H1 (cell line): Measurements from ENCODE around the gene DBNL. TPM values are rescaled to one million over a fixed set of nuclear protein-coding genes. Genes with fewer than 3 reads are reported as not detected.

Source experiments
- CTCF ChIA-PET: fragments of 300-600 bp; sonication (Branson Sonifier 250); formaldehyde crosslinking; loops from one replicate; lab custom pipeline; 2021; ENCODE audit not compliant: partially characterized antibody; lab: Charles Lee
- POLR2A ChIA-PET: fragments of 300-600 bp; sonication (Branson Sonifier 250); formaldehyde crosslinking; loops from one replicate; lab custom pipeline; 2021; ENCODE audit warnings: inconsistent platforms; ENCODE audit not compliant: partially characterized antibody; lab: Charles Lee
- DNase-seq, 2 experiments: peaks; one replicate each; pipeline versions ENCODE4 v3.0.0 to v3.0.0-alpha.2; 2010 to 2022; ENCODE audit warnings: low spot score in 2 of 2, low read depth in 1 of 2, mixed read lengths in 1 of 2
- FAIRE-seq: peaks from 2 replicates; lab custom pipeline; 2011; peaks lifted over from hg19 to GRCh38; lab: Jason Lieb, UNC
- H2AFZ ChIP-seq: 2 replicates; pipeline ENCODE4 v1.8.1; 2012; ENCODE audit warnings: low read length, inconsistent platforms
- H2AK5ac ChIP-seq: 2 replicates; pipeline ENCODE4 v1.6.1; 2013; ENCODE audit warnings: low read depth, low read length
- H2BK120ac ChIP-seq: replicated peaks from 2 replicates; pipeline ENCODE3; 2013; ENCODE audit warnings: low read depth, low read length, inconsistent platforms
- H2BK12ac ChIP-seq: 2 replicates; pipeline ENCODE4 v1.6.1; 2013; ENCODE audit warnings: low read depth, low read length
- H2BK15ac ChIP-seq: 2 replicates; pipeline ENCODE4 v1.6.1; 2013; ENCODE audit warnings: low read length
- H2BK20ac ChIP-seq: 2 replicates; pipeline ENCODE4 v1.6.1; 2013; ENCODE audit warnings: low read length
- H2BK5ac ChIP-seq: 2 replicates; pipeline ENCODE4 v1.6.1; 2013; ENCODE audit warnings: low read depth, low read length
- H3K14ac ChIP-seq: 2 replicates; pipeline ENCODE4 v1.6.1; 2013; ENCODE audit warnings: inconsistent platforms; ENCODE audit not compliant: insufficient read length
- H3K18ac ChIP-seq: 2 replicates; pipeline ENCODE4 v1.6.1; 2013; ENCODE audit warnings: low read length; ENCODE audit errors: extremely low read depth
- H3K23ac ChIP-seq: 2 replicates; pipeline ENCODE4 v1.6.1; 2013; ENCODE audit warnings: inconsistent platforms; ENCODE audit not compliant: insufficient read length
- H3K23me2 ChIP-seq: 2 replicates; pipeline ENCODE4 v1.6.1; 2013; ENCODE audit warnings: low read depth, low read length
- H3K27ac ChIP-seq: 2 replicates; pipeline ENCODE4 v1.6.1; 2011; ENCODE audit warnings: low read depth, low read length, inconsistent platforms
- H3K27me3 ChIP-seq, 4 experiments: replicated peaks in 1 of 4; 1 replicate in 1 of 4; 2 replicates in 3 of 4; pipeline versions ENCODE4 v1.6.1 to v1.8.1; 2011 to 2013; ENCODE audit warnings: low read length in 3 of 4, mild to moderate bottlenecking in 3 of 4, inconsistent platforms in 2 of 4, mixed read lengths in 2 of 4, moderate library complexity in 1 of 4; ENCODE audit not compliant: control insufficient read depth in 3 of 4, insufficient read depth in 3 of 4; ENCODE audit errors: extremely low read depth in 1 of 4
- H3K36me3 ChIP-seq, 4 experiments: 2 replicates each; pipeline versions ENCODE4 v1.6.1 to v1.8.1; 2011 to 2013; ENCODE audit warnings: mild to moderate bottlenecking in 4 of 4, low read length in 3 of 4, moderate library complexity in 2 of 4, control low read depth in 1 of 4, inconsistent platforms in 1 of 4; ENCODE audit not compliant: insufficient read depth in 4 of 4, control insufficient read depth in 2 of 4
- H3K4ac ChIP-seq: replicated peaks from 2 replicates; pipeline ENCODE3; 2013; ENCODE audit warnings: low read length, low read depth, mixed read lengths, inconsistent platforms; ENCODE audit not compliant: insufficient read length
- H3K4me1 ChIP-seq, 4 experiments: replicated peaks in 1 of 4; 1 replicate in 1 of 4; 2 replicates in 3 of 4; pipeline versions ENCODE4 v1.6.1 to v1.8.1; 2011 to 2013; ENCODE audit warnings: low read length in 3 of 4, inconsistent platforms in 2 of 4, mixed read lengths in 1 of 4; ENCODE audit not compliant: insufficient read depth in 4 of 4, control insufficient read depth in 3 of 4
- H3K4me2 ChIP-seq, 2 experiments: 2 replicates each; pipeline versions ENCODE4 v1.6.1 to v1.8.1; 2011 to 2013; ENCODE audit warnings: low read depth in 2 of 2, low read length in 2 of 2, control low read depth in 1 of 2, inconsistent platforms in 1 of 2, mild to moderate bottlenecking in 1 of 2; ENCODE audit not compliant: insufficient read depth in 1 of 2
- H3K4me3 ChIP-seq, 4 experiments: fragments of 200-600, 300-600 bp in 1 of 4; sonication (generic), shearing (Covaris generic), sonication (Bioruptor Twin) in 1 of 4; 2 replicates each; pipeline versions ENCODE4 v1.5.1 to v1.8.1; 2011 to 2016; ENCODE audit warnings: low read length in 4 of 4, low read depth in 3 of 4, control low read depth in 2 of 4, inconsistent platforms in 2 of 4, mild to moderate bottlenecking in 2 of 4, mixed read lengths in 1 of 4, moderate library complexity in 1 of 4; ENCODE audit not compliant: insufficient read depth in 2 of 4; ENCODE audit errors: extremely low read depth in 1 of 4
- H3K56ac ChIP-seq: replicated peaks from 2 replicates; pipeline ENCODE3; 2013; ENCODE audit warnings: low read depth, mild to moderate bottlenecking, mixed read lengths, low read length, inconsistent platforms; ENCODE audit not compliant: insufficient read length
- H3K79me1 ChIP-seq: 2 replicates; pipeline ENCODE4 v1.6.1; 2013; ENCODE audit warnings: low read depth, low read length, control low read depth
- H3K79me2 ChIP-seq, 2 experiments: 2 replicates each; pipeline versions ENCODE4 v1.6.1 to v1.8.1; 2012 to 2013; ENCODE audit warnings: low read length in 2 of 2, mild to moderate bottlenecking in 2 of 2, inconsistent platforms in 1 of 2; ENCODE audit not compliant: insufficient read depth in 2 of 2, control insufficient read depth in 1 of 2
- H3K9ac ChIP-seq, 4 experiments: replicated peaks in 1 of 4; 1 replicate in 1 of 4; 2 replicates in 3 of 4; pipeline versions ENCODE4 v1.6.1 to v1.8.1; 2011 to 2013; ENCODE audit warnings: low read depth in 3 of 4, low read length in 3 of 4, control low read depth in 2 of 4, mild to moderate bottlenecking in 2 of 4, moderate library complexity in 2 of 4, inconsistent platforms in 1 of 4; ENCODE audit errors: extremely low read depth in 1 of 4
- H3K9me3 ChIP-seq, 2 experiments: 2 replicates each; pipeline versions ENCODE4 v1.6.1 to v1.8.1; 2012 to 2013; ENCODE audit warnings: mild to moderate bottlenecking in 2 of 2, moderate library complexity in 2 of 2, control low read depth in 1 of 2, inconsistent platforms in 1 of 2, low read depth in 1 of 2, low read length in 1 of 2, mixed read lengths in 1 of 2; ENCODE audit not compliant: insufficient read depth in 2 of 2
- H4K20me1 ChIP-seq, 2 experiments: replicated peaks in 1 of 2; 2 replicates each; pipeline versions ENCODE3 to v1.8.1; 2011 to 2013; ENCODE audit warnings: inconsistent platforms in 2 of 2, low read length in 2 of 2, mild to moderate bottlenecking in 1 of 2; ENCODE audit not compliant: insufficient read depth in 2 of 2, control insufficient read depth in 1 of 2
- H4K5ac ChIP-seq: 2 replicates; pipeline ENCODE4 v1.6.1; 2013; ENCODE audit warnings: low read length, low read depth, mixed read lengths, inconsistent platforms; ENCODE audit not compliant: insufficient read length
- H4K8ac ChIP-seq: 2 replicates; pipeline ENCODE4 v1.8.0; 2013; ENCODE audit warnings: mild to moderate bottlenecking, moderate library complexity, low read length, inconsistent platforms; ENCODE audit not compliant: insufficient read depth; ENCODE audit errors: extremely low read depth
- H4K91ac ChIP-seq: replicated peaks from 2 replicates; pipeline ENCODE3; 2013; ENCODE audit warnings: low read length, mixed read lengths, inconsistent platforms; ENCODE audit not compliant: insufficient read length
- BACH1 ChIP-seq: IDR thresholded peaks from 2 replicates; pipeline ENCODE4 v1.6.1; 2012; ENCODE audit warnings: low read length, improper control_type of control experiment
- CHD1 ChIP-seq: IDR thresholded peaks from 2 replicates; pipeline ENCODE4 v1.6.1; 2012; ENCODE audit warnings: low read depth, low read length, improper control_type of control experiment
- CHD2 ChIP-seq: IDR thresholded peaks from 2 replicates; pipeline ENCODE4 v1.6.1; 2012; ENCODE audit warnings: low read length, improper control_type of control experiment
- CTCF ChIP-seq, 3 experiments: IDR thresholded peaks; 1 replicate in 2 of 3; 2 replicates in 1 of 3; pipeline versions ENCODE4 v1.5.1 to v1.6.1; 2011; ENCODE audit warnings: low read length in 3 of 3, mild to moderate bottlenecking in 3 of 3, inconsistent platforms in 2 of 3, low read depth in 1 of 3, moderate library complexity in 1 of 3; ENCODE audit not compliant: insufficient read depth in 1 of 3; ENCODE audit errors: control extremely low read depth in 1 of 3
- EP300 ChIP-seq, 2 experiments: IDR thresholded peaks; 1 replicate in 1 of 2; 2 replicates in 1 of 2; pipeline ENCODE4 v1.6.1; 2011 to 2012; ENCODE audit warnings: low read depth in 2 of 2, low read length in 2 of 2, mild to moderate bottlenecking in 2 of 2, borderline replicate concordance in 1 of 2, inconsistent platforms in 1 of 2, moderate library complexity in 1 of 2
- JUND ChIP-seq: IDR thresholded peaks from 2 replicates; pipeline ENCODE4 v1.6.1; 2011; ENCODE audit warnings: mild to moderate bottlenecking, improper control_type of control experiment, low read length
- MAFK ChIP-seq: IDR thresholded peaks from 2 replicates; pipeline ENCODE4 v1.6.1; 2012; ENCODE audit warnings: low read depth, mild to moderate bottlenecking, improper control_type of control experiment, low read length
- NRF1 ChIP-seq: IDR thresholded peaks from 2 replicates; pipeline ENCODE4 v1.6.1; 2011; ENCODE audit warnings: mild to moderate bottlenecking, low read depth, low read length, improper control_type of control experiment
- SP2 ChIP-seq: IDR thresholded peaks from 2 replicates; pipeline ENCODE4 v1.6.1; 2012; ENCODE audit warnings: mild to moderate bottlenecking, low read length, inconsistent platforms
- TAF7 ChIP-seq: optimal IDR thresholded peaks from 2 replicates; pipeline ENCODE3; 2011; ENCODE audit warnings: low read depth, mild to moderate bottlenecking, inconsistent platforms, low read length, moderate library complexity, borderline replicate concordance
- WGBS, 2 experiments: shearing (Covaris generic) in 1 of 2; methylation state at CpG; one replicate each; pipeline versions ENCODE4 v1.1.6 to v1.1.7; 2013 to 2015; ENCODE audit warnings: low lambda C conversion rate in 2 of 2, mixed read lengths in 2 of 2, inconsistent platforms in 1 of 2, low coverage in 1 of 2, missing lambda C conversion rate in 1 of 2; ENCODE audit not compliant: insufficient replicate concordance in 2 of 2, insufficient coverage in 1 of 2, insufficient read length in 1 of 2; ENCODE audit errors: extremely low coverage in 1 of 2, missing lambda C conversion rate in 1 of 2; 5-methylcytosine and 5-hydroxymethylcytosine counted together
- polyA plus RNA-seq, 7 experiments: library from polyadenylated mRNA; depleted of rRNA in 3 of 7; stranded (reverse) in 5 of 7; unstranded in 2 of 7; fragments of >200 nt in 5 of 7; fragments of 200-250 nt in 2 of 7; gene quantifications; 1 replicate in 5 of 7; 2 replicates in 1 of 7; 4 replicates in 1 of 7; pipeline versions ENCODE4 v1.2.1 to v1.2.3, GENCODE V29; 2011 to 2013; ENCODE audit warnings: missing spikeins in 2 of 7, mixed read lengths in 2 of 7
- total RNA-seq: library from RNA; stranded (reverse); fragmentation: NEBNext Ultra II Directional; extraction: Animal tissue kit (Norgen Biotek cat#: 25700); gene quantifications from 2 replicates; pipeline ENCODE4 v1.2.1, GENCODE V29; 2021

The DBNL gene
- total and polyA plus RNA-seq, 2 of the 8 experiments (the other 6 are each of a cell fraction or from before 2014, with no cell fraction given), result 30.9 to 56.6 TPM

- H3K9ac ChIP-seq, result no peak overlapping the region
- peak overlapping the region; percentile 35 for H3K4ac ChIP-seq
- TF ChIP-seq CTCF (IDR thresholded peaks at IDR 0.05; ENCODE audit: control extremely low read depth in 1 of 3, insufficient read depth in 1 of 3, low read depth in 1 of 3, low read length in 3 of 3) (no peak), SP2 (no peak), TAF7 (no peak), JUND (no peak), MAFK (no peak), EP300 (IDR thresholded peaks at IDR 0.05; ENCODE audit: borderline replicate concordance in 1 of 2, low read depth in 2 of 2, low read length in 2 of 2) (no peak), BACH1 (no peak), CHD2 (no peak), NRF1 (no peak), CHD1 (no peak)
Measured at GRCh38 chr7:44064791-44065430, 20.4 kb downstream of the DBNL start.

More at GRCh38 chr7:44064791-44065430, 20.4 kb downstream of the DBNL start:
- Histone ChIP-seq H2BK15ac (peak overlapping the region; percentile 88; the same call in 1 of the 2 replicates), H2BK20ac (no peak overlapping the region), H3K27ac (no peak overlapping the region), H3K4me1 (peaks cover 9 to 30% (median 26%) of the 10 kb centered on the region in 4 experiments), H3K36me3 (peaks cover 0 to 13% (median 6%) of the 10 kb centered on the region in 4 experiments; a peak in 4 of 8 replicates), H3K14ac (no peak overlapping the region), H3K9me3 (no peaks in the 10 kb centered on the region), H2AFZ (no peak overlapping the region), H4K8ac (no peak overlapping the region), H3K56ac (no peak overlapping the region), H3K79me1 (no peaks in the 10 kb centered on the region), H3K23me2 (no peaks in the 10 kb centered on the region), H2BK5ac (no peak overlapping the region), H3K27me3 (peaks cover 0 to 3% (median 0%) of the 10 kb centered on the region in 4 experiments; a peak in 2 of 7 replicates), H3K4me3 (0 out of 8 replicates have a peak overlapping the region, but pooled peaks of 1 of the 4 experiments have one; percentile 2), H4K5ac (no peak overlapping the region), H3K23ac (no peak overlapping the region), H2BK120ac (no peak overlapping the region), H2BK12ac (peak overlapping the region; percentile 87; the same call in 1 of the 2 replicates), H3K4me2 (peak overlapping the region; percentile 49 to 57), H3K18ac (no peak overlapping the region), H4K20me1 (peaks cover 5 to 8% of the 10 kb centered on the region in 2 experiments), H4K91ac (peak overlapping the region; percentile 70), H3K79me2 (no peaks in the 10 kb centered on the region), H2AK5ac (0 out of 2 replicates have a peak overlapping the region, but pooled peaks have one; percentile 10)
- CTCF ChIA-PET, result interaction anchor here (0.5 to 2.4 kb wide), 9 partner anchors 7 to 345 kb away, joined by 3 to 10 read pairs (median 4); no protein-coding TSS in a partner anchor
- no peak for DNase-seq
- 72% methylated on average over 31 of the region's 33 CpGs; no CpG with 5 or more reads in 1 of the 2 experiments for WGBS, 2 experiments
- FAIRE-seq, result no peak
- POLR2A ChIA-PET, result interaction anchor here (0.7 to 7.1 kb wide), 14 partner anchors 12 to 208 kb away, joined by 3 to 48 read pairs (median 4); partner anchors contain the start of gene POLD2
